HG03103 (cell line): ENCODE results near the gene MAFG.
A peak's percentile ranks its signal among the peaks of the same experiment; 100 is the strongest.
"Not testable (repeated sequence)": the region's sequence is repeated elsewhere in the genome, so short reads cannot be mapped to it uniquely, and the experiment has no call there.

Experiments
- ATAC-seq: cut with Tn5 transposase; IDR thresholded peaks from one replicate; pipeline ENCODE4 v1.9.1; 2021; ENCODE audit warnings: low read depth; ENCODE audit not compliant: unreplicated experiment

MAFG gene

DNA sequence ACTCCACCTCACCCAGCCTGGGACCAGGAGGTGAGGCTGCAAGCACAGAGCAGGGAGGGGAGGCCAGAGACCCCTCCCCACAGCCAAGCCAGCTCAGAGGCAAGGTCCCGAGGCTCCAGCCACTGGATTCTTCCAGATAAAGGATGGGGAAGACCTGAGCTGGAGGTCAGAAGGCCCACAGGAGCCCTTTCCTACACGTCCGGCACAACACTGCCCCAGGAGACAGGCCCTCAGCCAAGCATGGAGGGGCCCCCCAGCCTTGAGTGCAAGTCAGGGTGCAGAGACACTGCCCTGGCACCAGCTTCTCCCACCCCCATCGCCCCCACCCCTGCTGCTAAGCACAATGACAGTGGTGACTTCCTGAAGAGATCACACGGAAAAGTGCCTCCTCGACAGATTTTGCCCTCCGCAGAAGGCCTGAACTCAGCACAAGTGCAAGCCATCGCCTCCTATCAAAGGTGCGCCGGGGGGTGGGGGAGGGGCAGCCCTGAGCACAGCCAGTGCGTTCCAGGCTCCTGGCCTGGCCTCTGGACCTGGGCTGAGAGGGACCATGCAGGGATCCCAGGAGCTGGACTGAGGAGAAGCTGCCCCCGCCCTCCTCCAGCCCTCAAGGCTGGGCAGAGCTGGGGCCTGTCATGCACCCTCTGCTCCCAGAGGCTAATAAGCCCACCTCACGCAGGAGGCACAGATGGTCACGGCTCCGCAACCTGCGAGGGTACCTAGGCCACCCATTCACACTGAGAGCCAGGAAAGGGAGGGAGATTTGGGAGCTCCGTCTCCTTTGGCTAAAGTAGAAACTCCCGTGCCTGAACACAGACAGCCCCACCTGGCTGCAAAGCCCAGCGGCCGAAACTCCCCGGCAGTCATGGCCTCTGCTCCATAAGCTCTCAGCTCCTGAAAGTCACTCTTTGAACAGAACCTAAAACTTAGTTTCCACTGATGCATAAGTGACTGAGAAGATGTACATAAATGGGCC lies 2.7 kb downstream of the MAFG start:
- ATAC-seq: no peak

DNA sequence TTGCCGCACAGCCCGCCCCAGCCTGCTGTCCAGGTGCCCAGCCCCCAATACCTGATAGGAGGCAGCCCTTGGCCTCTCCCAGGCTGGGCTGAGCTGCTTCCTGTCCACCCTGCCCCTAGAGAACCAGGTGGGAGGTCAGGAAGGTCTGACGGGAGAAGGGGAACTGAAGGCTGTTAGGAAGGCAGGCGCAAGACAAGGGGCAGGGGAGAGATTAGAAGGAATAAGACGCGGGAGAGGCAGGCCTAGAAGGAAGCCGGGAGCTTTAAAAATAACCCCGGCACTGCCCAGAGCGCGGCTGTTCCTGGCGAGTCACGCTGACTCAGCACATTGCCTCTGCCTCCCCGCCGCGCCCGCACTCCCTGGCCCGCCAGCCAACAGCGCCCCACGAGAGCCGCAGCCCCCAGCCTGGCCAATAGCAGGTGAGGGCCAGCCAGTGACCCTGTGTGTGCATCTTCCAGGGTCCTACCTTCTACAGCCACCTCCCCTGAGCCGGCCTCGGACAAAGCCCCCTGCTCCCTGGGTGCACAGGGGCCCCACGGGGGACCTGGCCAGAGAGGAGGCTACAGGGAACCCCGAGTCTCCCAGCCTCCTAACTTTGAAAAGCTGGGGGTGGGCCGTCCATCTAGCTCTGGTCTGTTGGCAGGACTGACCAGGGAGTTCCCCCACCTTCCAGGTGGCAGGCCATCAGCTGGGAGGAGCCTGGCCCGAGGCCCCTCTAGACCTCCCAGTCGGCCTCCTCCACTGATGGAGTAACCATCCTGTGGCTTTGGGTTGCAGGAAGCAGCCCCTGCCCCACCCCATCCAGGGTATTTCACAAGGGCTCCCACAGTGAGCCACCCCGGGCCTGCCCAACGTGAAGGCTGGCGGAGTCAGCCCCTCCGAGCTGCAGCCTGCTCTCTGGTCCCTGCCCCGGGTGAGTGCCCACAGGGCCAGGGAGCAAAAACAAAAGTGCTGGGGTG lies 4.0 kb downstream of the MAFG start:
- ATAC-seq: no peak

DNA sequence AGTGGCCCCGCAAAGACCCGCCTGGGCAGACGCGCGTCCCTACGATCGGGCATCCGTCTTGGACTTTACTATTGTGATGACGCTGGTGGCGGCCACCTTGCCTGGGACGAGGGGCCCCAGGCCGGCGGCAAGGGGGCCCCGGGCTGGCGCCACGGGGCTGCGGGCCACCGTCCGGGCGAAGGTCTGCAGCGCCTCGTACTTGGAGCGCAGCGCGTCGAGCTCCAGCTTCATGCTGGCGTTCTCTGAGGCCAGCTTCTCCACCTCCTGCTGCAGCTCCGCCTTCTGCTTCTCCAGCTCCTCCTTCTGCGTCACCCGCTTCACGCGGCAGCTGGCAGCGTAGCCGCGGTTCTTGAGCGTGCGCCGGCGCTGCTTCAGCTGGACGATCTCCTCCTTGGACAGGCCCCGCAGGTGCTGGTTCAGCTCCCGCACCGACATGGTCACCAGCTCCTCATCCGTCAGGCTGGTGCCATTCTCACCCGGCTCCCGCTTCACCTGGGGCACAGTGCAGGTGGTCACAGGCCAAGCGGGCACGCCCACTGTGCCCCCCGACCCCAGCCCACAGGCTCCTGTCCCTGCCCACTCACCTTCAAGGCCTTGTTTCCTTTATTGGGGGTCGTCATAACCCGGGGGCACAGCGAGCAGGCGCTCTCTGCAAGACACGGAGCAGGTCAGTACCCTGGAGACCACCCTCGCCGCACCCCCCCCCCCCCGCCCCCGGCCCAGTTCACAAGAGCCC lies 4.8 kb downstream of the MAFG start:
- ATAC-seq: no peak

DNA sequence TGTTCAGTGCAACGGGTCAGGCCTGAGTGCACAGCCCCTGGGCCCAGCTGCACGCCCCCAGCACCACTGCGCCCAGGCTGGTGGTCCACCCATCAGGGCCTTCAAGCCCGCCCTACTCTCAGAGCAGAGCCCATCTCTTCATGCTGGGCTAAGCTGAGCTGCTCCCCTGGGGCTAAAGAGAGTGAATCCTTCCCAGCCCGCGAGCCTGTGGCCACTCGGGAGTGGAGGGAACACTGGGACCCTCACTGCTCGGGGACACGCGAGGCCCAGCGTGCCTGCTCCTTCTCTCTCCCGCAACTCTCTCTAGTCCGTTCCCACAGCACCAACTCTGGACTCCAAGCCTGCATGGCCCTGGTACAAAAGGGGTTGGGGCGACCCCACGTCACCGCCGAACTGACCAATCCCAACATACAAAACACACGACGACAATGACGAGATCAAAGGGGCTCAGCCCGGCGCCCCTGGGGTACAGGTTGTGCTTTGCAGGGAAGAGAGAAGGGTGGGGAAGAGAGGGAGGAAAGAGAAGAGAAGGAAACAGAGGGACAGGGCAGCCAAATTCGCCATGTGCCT lies 5.5 kb downstream of the MAFG start:
- no peak for ATAC-seq

DNA sequence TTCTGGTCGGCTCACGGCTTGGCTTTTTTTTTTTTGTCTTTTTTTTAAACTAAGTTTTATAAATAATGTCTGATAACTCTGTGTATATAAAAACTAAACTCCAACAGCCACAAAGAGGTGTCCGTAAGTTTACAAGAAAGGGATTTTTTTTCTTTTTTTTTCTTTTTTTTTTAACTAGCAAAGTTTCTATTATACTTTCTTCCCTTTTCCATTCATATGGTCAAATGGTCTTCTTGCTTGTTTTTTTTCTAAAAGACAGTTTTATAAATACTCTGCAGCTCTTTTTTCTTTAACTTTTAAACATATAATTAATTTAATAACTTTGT lies 6.0 kb downstream of the MAFG start:
- ATAC-seq: no peak

DNA sequence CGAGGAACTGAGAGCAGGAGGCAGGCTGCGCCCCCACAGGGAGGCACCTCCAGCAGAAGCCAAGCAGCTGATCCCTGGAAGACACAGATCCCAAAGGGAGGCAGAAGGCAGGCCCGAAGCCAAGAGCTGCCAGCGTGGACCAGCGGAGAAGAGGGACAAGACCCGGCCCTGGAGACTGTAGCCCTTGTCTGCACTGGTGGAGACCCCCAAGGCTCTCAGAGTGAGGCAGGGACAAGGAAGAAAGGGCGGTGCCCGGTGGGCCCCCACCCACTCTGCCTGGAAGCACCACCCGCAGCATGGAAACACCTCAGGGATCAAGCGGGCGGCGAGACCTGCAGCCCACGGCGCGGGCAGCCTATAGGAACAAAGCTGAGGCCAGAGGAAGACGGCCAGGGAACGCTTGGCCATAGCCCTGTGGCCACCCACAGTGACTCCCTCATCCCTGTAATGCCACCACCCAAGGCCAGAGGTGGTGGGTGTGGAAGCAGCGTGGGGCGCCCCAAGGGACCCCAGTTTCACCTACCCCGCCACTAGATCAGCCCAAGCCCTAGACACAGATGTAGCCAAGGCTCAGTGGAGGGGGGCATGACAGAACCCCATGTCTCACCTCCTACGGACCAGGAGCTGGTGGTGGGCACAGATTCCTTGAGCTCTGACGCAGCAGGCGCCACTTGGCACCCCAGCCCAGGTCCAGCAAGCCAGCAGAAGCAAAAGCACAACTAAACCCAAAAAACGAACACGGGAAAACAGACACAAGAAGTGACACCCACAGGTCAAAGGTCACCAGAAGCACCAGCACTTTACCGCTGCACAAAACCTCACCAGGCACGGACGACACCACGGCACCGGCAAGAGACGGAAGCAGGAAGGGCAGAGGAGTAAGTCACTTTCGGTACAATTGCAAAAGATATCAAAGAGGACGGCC lies 6.7 kb downstream of the MAFG start:
- ATAC-seq: no peak

DNA sequence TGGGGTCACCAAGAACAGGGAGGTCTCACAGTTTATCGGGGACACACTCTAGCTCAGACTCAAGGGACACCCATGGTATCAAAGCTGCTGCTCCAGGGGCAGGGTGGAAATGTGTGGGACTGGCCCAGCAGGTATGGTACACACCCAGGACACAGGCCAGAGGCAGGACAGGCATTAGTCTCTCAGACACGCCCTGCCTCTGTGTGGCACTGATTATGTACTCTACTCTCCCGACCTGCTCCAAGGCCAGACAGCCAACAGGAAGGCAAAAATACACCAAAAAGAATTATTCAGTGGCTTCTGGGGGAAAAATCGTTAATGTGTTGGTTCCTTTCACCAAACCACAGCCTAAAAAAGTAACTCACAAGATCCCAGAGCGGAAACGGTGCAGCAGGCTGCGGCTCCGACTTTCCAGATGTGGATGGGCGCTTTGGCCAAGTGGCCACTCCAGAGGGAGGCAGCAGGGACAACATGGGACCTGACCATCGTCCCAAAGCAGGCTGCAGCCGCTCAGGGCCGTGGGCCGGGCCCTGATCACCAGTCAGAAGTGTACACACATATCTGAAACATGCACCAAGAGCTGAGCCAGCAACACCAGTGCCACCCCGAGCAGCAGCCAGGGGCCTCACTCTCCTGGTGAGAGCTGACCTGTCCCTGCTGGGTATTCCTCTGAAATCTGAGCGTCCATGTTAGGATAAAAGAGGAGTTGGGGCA lies 8.5 kb downstream of the MAFG start:
- no peak for ATAC-seq

DNA sequence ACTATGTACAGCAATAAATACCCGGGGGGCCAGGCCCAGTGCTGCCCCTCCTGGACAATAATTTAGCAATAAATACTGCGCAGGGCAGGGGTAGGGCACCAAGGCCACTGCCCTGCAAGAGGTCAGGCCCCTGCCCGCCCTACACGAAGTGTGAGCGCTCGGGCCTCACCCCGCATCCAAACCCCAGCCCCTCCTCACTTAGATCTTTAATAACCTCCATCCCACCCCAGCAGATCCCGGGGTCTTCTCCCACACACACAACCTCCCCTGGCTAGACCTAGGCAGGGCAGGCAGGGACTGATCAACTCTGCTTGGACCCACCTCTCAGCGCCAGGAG lies 9.2 kb downstream of the MAFG start:
- ATAC-seq: not testable (repeated sequence)

DNA sequence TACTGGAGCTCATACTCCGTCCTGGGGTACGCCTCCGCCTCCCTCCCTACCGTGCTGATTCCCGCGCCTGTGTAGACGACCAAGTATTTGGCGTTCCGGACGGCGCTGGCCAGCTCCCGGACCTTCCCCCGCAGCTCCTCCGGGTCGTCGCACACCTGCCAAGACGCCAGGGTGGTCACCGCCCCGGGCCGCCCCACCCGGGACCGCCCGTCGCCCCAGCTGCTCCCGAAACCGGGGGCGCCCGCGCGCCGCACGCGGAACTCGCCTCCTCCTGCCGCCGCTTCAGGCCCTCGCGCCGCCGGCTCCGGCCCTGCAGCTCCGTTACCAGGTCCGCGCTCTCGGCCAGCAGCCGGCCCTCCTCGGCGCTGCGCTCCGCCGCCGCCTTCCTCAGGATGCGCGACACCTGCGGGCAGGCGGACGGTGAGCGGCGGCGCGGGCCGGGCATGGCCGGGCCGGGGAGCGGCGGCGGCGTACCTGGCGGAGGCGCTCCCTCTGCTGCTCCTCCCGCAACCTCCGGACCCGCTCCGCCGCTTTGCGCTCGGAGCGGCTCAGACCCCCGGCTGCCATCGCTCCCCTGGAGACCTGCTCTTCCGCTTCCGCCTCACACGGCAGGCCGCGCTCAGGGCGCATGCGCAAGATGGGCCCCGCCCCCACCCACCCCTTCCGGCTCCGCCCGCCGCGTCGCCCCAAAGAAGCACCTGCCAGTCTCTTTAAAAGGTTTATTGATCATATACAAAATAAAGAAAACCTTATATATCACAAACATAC lies 9.8 kb downstream of the MAFG start, which contains the start of gene SIRT7:
Gene SIRT7 (minus strand): TSS at position 612 of the 768 bp plus-strand sequence. CDS start 45 bp downstream, at position 567.
- peak; percentile 55 for ATAC-seq

DNA sequence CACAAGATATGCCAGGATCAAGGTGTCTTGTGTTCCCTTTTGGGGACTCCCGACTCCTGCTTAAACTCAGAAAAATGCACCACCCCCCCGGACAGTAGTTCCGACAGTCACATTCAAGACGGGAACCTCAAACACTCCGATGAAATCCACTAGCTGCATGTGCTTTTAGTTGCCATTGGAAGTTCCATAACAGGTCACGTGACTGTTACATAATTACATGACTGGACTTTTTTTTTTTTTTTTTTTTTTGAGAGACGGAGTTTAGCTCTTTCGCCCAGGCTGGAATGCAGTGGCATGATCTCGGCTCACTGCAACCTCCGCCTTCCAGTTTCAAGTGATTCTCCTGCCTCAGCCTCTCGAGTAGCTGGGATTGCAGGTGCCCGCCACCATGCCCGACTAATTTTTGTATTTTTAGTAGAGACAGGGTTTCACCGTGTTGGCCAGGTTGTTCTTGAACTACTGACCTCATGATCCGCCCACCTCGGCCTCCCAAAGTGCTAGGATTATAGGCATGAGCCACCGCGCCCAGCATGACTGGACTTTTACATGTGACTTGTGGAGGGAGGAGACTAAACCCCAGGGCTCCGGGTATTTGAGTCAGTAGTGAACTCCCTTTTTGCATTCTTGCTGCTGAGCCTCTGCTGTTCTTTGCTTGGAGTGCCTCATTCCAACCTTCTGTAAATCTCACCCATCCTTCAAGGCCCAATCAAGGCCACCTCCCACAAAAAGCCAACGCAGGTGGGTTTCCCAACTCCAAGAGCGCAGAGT lies 11.1 kb downstream of the MAFG start:
- no peak for ATAC-seq

DNA sequence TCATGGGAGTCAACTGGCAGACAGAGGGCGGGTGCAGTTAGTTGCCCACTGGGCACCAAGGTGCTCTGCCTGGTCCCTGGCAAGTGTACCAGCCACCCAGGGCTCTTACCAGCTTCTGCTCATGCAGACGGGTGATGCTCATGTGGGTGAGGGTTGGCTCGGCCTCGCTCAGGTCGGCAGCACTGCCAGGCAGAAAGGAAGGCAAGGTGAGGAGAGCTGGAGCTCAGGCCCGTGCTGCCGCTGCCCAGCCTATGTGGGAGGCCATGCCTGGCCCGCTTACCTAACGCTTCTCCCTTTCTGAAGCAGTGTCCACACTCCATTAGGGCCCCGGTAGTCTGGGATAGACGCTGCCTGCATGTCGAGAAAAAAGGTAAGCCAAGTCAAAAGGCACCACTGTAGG lies 12.2 kb downstream of the MAFG start:
- ATAC-seq: no peak

DNA sequence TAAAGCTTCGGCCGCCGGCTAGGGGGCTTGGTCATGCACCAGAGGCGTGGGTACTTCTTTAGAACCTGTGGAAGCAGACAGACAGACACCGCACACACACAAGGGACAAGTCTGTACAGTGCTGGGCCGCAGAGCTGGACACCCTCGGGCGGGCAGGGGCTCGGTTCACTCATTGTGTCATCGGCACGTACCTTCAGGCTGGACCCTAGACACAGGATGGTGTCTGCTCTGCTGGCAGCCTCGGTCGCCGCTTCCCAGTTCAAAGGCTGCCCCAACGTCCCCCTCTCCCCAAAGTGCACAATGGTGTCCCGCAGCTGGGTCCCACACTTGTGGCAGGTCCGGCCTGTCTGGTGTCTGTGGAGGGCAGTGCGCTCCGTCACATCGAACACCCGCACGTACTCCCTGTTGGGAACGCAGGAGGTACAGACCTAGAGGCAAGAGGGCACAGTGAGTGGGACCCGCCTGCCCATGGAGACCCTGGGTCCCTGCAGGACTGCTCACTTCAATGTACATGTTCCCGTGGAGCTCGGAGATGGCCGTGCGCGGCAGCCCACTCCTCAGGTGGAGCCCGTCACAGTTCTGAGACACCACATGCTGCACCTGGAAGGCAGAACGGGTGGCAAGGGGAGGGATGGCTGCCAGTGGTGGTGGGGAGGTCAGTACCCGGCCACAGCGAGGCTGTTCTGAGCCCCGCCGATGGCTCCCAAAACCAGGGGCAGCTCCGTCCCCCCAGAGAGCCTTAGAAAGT lies 13.3 kb downstream of the MAFG start:
- no peak for ATAC-seq

DNA sequence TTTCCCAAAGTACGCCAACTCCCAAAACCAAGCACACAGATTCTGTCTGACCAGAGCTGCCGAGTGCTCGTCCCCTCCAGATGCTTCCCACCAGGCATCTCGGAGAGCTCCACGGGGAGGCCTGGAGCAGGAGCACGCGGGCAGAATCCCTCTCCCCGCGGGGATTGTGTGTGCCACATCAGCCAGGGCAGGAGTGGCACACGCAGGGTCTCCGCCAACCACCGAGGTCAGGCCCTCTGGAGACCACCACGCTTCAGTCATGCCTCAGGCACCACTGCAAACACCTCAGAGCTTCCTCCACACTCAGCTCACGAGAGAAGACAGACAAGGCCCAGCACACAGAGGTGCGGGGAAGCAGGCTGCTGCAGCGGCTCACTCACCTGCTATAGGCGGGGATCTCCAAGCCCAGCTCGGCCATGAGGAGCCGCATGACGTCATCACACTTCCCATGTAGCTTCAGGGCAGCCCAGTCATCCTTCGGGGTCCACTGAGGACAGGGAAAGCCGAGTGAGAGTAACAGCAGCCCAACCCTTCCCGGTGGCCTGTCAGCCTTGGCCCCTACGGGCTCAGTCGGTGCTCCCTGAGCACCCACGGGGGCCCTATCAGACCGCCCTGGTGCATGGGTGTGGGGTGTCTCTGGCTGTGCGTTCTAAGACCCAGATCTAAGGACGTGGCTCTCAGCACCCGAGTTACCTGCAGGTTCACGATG lies 14.0 kb downstream of the MAFG start:
- no peak for ATAC-seq

DNA sequence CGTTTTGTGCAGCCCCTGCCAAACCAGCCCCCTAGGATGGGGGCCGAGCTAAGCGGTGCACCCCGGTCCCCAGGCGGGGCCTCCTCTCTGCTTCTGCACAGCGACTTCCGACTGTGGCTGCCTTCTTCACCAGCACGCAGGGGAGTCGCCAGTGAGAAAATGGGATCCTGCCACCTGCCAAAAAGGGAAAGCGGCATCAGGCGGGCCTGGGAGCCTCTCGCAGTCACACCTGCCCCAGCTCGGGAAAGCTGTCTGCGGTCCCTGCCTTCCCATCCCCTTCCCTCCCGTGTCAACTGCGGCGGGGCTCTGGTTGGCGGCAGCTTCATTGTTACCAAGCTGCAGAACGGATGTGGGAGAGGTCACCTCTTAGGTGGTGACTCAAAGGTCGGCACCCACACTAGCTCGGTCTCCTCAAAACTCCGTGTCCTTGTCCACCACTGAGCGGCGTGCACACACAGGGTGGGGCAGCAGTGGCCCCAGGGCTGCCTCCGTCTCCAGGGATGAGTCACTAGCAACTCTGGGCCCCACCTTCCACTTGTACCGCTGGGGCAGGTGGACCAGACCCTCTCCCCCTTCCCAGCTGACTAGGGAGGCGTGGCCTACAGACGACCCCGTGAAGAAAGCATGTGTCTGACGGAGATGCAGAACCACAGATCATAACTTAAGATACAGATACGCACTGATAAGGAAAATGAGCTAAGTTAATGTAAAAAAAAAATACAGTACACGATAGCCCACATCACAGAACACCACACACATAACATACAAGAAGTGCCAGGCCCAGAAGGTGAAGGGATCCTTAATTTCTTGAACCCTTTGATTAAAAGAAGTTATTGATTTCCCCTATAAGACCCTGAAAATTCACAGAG lies 14.9 kb downstream of the MAFG start:
- no peak for ATAC-seq

DNA sequence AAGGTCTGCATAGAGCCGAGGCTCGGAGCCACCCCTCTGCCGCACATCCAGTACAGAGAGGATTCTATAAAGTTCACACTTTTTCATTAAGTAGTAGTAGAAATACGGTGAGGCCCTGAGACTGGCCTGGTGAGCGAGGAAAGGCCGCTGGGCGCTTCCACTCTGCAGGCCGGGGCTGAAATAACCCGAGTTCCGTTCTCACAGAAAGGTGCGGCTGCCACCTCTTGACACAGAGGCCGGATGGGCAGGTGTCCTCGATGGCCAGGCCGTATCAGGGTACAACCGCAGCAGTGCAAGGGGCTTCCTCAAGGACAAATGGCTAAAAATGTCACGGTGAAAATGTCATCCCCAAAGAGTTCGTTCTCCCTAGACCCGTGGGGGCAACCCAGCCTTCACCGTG lies 15.6 kb downstream of the MAFG start:
- no peak for ATAC-seq
